Measurements from ENCODE around the gene GLCCI1.
A peak's percentile ranks its signal among the peaks of the same experiment; 100 is the strongest.

The GLCCI1 gene

GRCh38 chr7:7959979-7960670 is 8.5 kb upstream of the GLCCI1 start:
- H3K4me3 ChIP-seq (ENCODE audit: low read depth, low read length): no peak overlapping the region
- TF ChIP-seq CTCF (IDR thresholded peaks at IDR 0.05; ENCODE audit: borderline replicate concordance, insufficient read depth, low read depth, low read length): no peak

- TF ChIP-seq CTCF (IDR thresholded peaks at IDR 0.05; ENCODE audit: borderline replicate concordance, insufficient read depth, low read depth, low read length): no peak
- H3K4me3 ChIP-seq (ENCODE audit: low read depth, low read length): no peak overlapping the region
These were observed 5.7 kb upstream of the GLCCI1 start for GRCh38 chr7:7962851-7963250.

GRCh38 chr7:7964250-7964649 is 4.3 kb upstream of the GLCCI1 start:
- no peak overlapping the region for H3K4me3 ChIP-seq (ENCODE audit: low read depth, low read length)
- TF ChIP-seq CTCF (IDR thresholded peaks at IDR 0.05; ENCODE audit: borderline replicate concordance, insufficient read depth, low read depth, low read length): no peak

- TF ChIP-seq CTCF (IDR thresholded peaks at IDR 0.05; ENCODE audit: borderline replicate concordance, insufficient read depth, low read depth, low read length): no peak
- no peak overlapping the region for H3K4me3 ChIP-seq (ENCODE audit: low read depth, low read length)
These were observed 3.9 kb upstream of the GLCCI1 start for GRCh38 chr7:7964691-7965090.

- no peak for TF ChIP-seq CTCF (IDR thresholded peaks at IDR 0.05; ENCODE audit: borderline replicate concordance, insufficient read depth, low read depth, low read length)
- H3K4me3 ChIP-seq (ENCODE audit: low read depth, low read length): no peak overlapping the region
These were observed 3.3 kb upstream of the GLCCI1 start for GRCh38 chr7:7965301-7965700.

- no peak for TF ChIP-seq CTCF (IDR thresholded peaks at IDR 0.05; ENCODE audit: borderline replicate concordance, insufficient read depth, low read depth, low read length)
- H3K4me3 ChIP-seq (ENCODE audit: low read depth, low read length): no peak overlapping the region
These were observed 2.4 kb upstream of the GLCCI1 start for GRCh38 chr7:7966141-7966734.

GRCh38 chr7:7967886-7968543 is 581 bp upstream of the GLCCI1 start:
- TF ChIP-seq CTCF (IDR thresholded peaks at IDR 0.05; ENCODE audit: borderline replicate concordance, insufficient read depth, low read depth, low read length): no peak
- H3K4me3 ChIP-seq (ENCODE audit: low read depth, low read length): peak overlapping the region; percentile 64
